Loucy (cell line): ENCODE data around the gene TPM4.

Source experiments
- EZH2phosphoT487 ChIP-seq: fragments of 200-600 bp; IDR thresholded peaks from 2 replicates; pipeline ENCODE4 v1.6.1; 2018; ENCODE audit warnings: antibody characterized with exemption, mild to moderate bottlenecking, moderate library complexity, borderline replicate concordance
- TF ChIP-seq, protein P1 (sequence below): fragments of 200-600 bp; sonication (generic); conservative IDR thresholded peaks from 2 replicates; pipeline ENCODE4 v1.5.1; 2014; ENCODE audit warnings: mild to moderate bottlenecking, antibody characterized with exemption, low read length

DNA sequence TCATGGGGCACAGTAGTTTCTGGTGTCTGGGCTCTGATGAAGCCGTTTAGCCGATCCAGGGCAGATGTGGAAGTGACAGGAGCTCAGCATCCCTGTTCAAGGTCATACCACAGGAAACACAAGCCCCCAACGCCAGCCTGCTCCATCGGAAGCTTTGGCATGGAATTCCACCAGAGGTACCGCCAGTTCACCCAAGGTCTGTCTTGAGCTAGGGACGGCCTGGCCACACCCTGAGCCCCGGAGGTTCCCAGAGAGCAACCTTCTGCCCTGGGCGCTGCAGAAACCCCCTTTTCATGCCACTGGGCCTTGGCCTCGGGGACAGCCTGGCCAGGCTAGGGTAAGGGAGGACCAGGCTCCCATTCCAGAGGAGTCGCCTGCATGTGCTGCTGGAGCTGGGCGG is 39.4 kb upstream of the TPM4 start:
- TF ChIP-seq, protein P1, sequence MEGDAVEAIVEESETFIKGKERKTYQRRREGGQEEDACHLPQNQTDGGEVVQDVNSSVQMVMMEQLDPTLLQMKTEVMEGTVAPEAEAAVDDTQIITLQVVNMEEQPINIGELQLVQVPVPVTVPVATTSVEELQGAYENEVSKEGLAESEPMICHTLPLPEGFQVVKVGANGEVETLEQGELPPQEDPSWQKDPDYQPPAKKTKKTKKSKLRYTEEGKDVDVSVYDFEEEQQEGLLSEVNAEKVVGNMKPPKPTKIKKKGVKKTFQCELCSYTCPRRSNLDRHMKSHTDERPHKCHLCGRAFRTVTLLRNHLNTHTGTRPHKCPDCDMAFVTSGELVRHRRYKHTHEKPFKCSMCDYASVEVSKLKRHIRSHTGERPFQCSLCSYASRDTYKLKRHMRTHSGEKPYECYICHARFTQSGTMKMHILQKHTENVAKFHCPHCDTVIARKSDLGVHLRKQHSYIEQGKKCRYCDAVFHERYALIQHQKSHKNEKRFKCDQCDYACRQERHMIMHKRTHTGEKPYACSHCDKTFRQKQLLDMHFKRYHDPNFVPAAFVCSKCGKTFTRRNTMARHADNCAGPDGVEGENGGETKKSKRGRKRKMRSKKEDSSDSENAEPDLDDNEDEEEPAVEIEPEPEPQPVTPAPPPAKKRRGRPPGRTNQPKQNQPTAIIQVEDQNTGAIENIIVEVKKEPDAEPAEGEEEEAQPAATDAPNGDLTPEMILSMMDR, result no peak
- no peak for TF ChIP-seq EZH2phosphoT487
